Measurements from ENCODE around the gene MS4A6E.

DNA sequence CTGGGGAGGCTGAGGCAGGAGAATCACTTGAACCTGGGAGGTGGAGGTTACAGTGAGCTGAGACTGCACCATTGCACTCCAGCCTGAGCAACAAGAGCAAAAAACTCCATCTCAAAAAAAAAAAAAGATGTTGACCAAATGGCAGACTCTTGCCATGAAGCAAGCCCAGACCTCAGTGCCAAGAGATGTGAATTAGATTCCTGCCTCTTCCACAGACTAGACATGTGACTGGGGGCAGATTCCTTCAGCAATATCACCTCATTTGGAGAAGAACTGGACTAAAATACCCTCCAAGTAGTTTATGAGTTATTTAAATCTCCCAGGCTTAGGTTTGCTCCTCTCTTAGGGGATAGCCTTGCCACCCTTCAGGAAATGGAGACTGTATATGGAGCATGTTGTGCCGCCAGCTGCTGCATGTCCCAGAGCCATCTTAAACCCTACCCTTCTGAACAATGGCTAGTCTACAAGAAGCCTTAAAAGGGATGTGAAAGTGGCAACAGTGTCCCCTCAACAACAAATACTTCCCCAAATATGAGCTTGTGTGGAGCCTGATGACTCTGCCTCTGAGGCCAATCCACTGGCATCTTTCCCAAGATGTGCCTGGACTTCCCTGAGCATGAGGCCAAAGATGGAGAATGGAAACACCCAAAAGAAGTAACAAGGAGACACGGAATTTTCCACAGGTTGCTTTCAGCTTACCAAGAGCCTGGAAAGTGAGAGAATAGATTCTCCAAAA, 50.5 kb downstream of the MS4A6E start:
- TF ChIP-seq, protein P1, sequence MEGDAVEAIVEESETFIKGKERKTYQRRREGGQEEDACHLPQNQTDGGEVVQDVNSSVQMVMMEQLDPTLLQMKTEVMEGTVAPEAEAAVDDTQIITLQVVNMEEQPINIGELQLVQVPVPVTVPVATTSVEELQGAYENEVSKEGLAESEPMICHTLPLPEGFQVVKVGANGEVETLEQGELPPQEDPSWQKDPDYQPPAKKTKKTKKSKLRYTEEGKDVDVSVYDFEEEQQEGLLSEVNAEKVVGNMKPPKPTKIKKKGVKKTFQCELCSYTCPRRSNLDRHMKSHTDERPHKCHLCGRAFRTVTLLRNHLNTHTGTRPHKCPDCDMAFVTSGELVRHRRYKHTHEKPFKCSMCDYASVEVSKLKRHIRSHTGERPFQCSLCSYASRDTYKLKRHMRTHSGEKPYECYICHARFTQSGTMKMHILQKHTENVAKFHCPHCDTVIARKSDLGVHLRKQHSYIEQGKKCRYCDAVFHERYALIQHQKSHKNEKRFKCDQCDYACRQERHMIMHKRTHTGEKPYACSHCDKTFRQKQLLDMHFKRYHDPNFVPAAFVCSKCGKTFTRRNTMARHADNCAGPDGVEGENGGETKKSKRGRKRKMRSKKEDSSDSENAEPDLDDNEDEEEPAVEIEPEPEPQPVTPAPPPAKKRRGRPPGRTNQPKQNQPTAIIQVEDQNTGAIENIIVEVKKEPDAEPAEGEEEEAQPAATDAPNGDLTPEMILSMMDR (IDR thresholded peaks at IDR 0.05 in 4 of 5, conservative IDR thresholded peaks at IDR 0.05 in 1 of 5), result no peak
- TF ChIP-seq POLR2A (IDR thresholded peaks at IDR 0.05), result peak in 1 of 2 donors; percentile 21

All from gastrocnemius medialis (tissue), 4 donors.